ENCODE measurements around the gene SLC24A4.

DNA sequence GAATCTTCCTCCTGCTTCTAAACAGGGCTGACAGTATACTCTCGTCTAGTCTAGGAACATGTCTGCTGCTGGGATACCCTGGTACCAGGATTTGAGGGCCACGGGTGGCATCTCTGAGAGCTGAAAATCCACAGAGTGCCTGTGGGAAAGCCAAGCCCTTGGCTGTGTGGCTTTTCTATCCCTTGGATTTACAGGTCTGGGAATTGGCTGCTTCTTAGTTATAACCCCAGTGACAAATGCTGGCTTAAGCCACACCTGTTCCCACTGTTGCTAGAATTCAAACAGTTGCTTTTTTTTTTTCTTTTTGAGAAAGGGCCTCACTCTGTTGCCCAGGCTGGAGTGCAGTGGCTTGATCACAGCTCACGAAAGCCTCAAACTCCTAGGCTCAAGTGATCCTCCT, 176.3 kb downstream of the SLC24A4 start:
- TF ChIP-seq POLR2A (IDR thresholded peaks at IDR 0.05; ENCODE audit: low read length) (no peak), GATA1 (IDR thresholded peaks at IDR 0.05; ENCODE audit: low read depth, low read length) (no peak)
